22Rv1 (cell line): Measurements from ENCODE around the gene JAGN1.

ENCODE experiments used
- CTCF ChIP-seq: fragments of 450-650 bp; IDR thresholded peaks from 2 replicates; pipeline ENCODE4 v1.5.1; 2017; ENCODE audit warnings: mild to moderate bottlenecking
- ZFX ChIP-seq: fragments of 450-650 bp; IDR thresholded peaks from 2 replicates; pipeline ENCODE4 v1.6.1; 2017; ENCODE audit warnings: antibody characterized with exemption, borderline replicate concordance

DNA sequence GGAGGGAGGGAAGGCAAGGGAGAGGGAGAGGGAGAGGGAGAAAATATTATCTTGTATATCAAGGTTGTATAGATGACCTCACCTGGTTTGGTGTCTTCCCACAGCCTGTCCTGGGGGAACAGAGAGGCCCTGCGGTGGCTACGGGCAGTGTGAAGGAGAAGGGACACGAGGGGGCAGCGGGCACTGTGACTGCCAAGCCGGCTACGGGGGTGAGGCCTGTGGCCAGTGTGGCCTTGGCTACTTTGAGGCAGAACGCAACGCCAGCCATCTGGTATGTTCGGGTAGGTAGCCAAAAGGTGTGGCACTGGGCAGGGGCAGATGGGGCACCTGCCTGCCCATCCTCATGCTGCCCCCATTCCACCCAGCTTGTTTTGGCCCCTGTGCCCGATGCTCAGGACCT is 50.3 kb downstream of the JAGN1 start:
- no peak for TF ChIP-seq CTCF
- no peak for TF ChIP-seq ZFX
